AG09319 (cell line): ENCODE results near the gene PI16.

Source experiments
- DNase-seq: peaks from one replicate; pipeline ENCODE4 v3.0.0-alpha.2; 2010; ENCODE audit warnings: low read depth; ENCODE audit errors: extremely low read depth
- TF ChIP-seq, protein P1 (sequence below): IDR thresholded peaks from 2 replicates; pipeline ENCODE4 v1.5.1; 2011; ENCODE audit warnings: low read depth, mild to moderate bottlenecking, inconsistent platforms, low read length, moderate library complexity

PI16 gene

DNA sequence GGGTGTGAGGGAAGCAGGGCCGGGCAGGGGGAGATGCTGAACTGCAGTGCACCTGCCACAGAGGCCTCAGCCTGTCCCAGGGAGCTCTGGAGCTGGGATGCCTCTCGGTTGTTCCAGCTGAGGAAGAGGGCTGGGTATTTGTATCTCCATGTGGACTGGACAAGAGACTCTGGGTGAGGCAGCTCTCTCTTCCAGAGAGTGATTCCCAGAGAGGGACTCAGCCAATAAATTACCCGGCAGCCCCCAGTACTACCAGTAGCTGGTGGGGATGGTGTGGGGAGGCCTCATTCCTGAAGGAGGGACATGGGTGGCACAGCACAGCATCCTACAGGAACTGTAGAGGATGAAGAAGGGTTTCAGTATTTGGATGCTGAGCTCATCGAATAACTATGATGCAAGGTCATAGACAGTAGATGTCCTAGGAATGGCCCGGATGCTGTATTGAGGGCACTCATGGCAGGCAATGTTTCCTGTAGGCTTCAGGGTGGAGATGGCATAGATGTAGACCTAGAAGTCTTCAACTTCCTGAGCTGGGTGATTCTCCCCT lies 52.3 kb downstream of the PI16 start:
- TF ChIP-seq, protein P1, sequence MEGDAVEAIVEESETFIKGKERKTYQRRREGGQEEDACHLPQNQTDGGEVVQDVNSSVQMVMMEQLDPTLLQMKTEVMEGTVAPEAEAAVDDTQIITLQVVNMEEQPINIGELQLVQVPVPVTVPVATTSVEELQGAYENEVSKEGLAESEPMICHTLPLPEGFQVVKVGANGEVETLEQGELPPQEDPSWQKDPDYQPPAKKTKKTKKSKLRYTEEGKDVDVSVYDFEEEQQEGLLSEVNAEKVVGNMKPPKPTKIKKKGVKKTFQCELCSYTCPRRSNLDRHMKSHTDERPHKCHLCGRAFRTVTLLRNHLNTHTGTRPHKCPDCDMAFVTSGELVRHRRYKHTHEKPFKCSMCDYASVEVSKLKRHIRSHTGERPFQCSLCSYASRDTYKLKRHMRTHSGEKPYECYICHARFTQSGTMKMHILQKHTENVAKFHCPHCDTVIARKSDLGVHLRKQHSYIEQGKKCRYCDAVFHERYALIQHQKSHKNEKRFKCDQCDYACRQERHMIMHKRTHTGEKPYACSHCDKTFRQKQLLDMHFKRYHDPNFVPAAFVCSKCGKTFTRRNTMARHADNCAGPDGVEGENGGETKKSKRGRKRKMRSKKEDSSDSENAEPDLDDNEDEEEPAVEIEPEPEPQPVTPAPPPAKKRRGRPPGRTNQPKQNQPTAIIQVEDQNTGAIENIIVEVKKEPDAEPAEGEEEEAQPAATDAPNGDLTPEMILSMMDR, result no peak
- no peak for DNase-seq

DNA sequence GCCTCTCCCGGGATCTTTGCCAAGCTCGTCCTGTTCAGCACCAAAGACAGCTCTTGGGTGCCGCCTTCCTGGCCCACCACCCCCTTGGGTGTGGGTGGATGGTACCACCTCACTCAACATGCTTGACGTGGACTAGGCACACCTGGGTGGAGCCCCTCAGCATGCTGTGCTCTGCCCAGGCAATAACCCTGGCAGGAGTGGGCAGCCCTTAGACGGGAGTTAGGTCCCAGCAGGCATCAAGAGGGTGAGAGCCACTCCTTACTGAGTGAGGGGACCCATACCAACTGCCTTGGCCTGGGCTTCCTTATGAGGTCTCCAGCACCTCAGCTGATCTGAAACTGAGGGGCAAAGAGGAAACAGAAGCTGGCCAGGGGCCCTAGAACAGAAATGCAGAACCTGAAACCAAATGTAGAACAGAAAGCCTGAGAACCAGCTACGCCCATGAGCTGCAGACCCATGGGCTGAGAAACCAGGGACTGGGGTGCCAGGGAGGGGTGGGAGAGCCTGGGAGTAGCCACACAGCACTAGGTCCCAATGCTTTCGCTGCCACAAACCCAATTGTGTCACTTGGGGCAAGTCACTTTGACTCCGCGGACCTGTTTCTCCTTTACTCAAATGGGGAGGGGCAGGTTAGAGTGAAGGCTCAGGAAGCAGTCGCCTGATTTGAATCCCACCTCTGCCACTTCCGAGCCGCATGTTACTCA lies 53.0 kb downstream of the PI16 start:
- no peak for DNase-seq
- TF ChIP-seq, protein P1, result no peak

DNA sequence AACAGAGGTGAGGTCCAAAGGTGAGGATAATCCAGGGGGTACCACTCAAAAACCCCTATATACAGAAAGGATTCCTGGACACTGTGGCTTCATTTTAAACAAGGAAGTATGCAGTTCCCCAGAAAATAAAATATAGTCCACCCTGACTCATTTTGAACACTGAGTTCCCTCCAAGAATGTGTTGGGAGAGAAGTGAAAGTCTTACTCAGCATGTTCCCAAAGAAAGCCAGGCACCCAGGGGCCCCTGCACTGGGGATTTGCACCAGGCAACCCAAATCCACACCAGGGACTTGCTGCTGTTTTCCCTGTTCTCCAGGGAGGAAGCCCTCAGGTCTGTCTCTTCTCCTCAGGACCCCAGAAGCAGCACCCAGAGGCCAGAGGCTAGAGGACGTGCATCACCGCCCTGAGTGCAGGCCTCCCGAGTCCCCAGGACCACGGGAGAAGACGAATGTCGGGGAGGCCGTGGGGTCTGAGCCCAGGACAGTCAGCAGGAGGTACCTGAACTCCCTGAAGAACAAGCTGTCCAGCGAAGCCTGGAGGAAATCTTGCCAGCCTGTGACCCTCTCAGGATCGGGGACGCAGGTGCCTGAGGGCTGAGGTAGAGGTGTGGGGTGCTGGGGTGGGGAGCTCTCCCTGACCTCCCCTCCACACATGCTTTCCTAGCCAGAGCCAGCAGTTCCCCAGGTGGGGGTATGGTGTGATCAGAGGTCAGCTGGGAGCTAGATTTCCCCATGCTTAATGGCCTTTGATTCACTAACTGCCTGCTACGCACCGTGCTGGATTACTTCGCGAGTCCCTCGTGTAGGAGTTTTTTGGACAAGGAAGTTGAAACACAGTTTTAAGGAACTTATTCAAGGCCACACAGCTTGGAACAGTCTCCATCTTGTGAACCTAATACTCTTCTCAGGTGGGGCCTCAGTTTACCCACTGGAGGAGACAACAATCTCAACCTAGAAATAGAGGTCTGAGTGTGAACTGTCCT lies 54.2 kb downstream of the PI16 start:
- no peak for DNase-seq
- TF ChIP-seq, protein P1, result no peak

DNA sequence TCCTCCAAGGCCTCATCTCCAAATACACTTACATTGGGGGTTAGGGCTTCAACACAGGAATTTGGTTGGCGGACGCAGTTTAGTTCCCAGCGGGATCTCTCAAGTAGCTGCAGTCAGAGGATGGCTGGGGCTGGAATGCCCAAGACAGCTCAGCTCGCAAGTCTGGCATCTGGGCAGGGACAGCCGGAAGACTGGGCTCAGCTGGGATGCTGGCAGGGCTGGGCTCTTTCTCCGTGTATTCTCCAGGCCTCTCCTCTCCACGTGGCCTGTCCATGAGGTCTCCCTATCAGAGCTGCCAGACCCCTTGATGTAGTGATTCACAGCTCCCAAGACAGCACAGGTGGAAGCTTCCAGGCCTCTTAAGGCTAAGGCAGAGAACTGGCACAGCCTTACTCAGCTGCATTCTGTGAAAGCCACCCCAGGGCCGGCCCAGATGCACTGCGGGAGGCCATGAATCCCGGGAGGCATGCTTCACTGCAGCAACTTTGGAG lies 55.9 kb downstream of the PI16 start:
- TF ChIP-seq, protein P1, result no peak
- no peak for DNase-seq

DNA sequence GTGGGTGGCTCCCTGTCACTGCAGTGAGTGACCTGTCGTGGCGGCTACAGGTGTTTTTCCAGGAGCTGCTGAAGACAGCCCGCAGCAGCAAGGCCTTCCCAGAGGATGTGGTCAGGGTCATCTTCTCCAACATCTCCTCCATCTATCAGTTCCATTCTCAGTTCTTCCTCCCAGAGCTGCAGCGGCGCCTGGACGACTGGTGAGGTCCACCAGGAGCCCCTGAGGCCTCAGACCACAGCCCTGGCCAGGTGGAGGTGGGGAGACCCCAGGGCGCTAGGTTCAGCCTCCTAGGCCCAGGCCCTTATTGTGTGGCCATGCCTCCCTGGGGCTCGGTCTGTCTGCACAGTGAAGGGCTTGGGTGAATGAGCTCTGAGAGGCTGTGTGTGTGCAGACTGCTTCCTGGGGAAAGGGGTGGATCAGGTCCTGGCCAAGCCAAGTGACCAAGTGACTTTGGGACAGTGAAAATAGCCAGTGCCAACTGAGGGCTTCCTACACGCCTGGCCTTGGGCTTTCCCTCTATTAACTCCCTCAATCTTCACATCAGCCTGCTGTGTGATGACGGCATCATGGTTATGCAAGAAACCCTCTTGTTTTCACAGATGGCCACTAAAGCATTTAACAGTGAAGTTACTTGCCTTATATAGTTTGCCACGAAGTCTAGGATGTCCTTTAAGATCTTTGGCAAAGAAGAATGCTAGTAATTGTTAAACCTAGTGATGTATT lies 57.3 kb downstream of the PI16 start:
- TF ChIP-seq, protein P1, result no peak
- DNase-seq, result no peak

DNA sequence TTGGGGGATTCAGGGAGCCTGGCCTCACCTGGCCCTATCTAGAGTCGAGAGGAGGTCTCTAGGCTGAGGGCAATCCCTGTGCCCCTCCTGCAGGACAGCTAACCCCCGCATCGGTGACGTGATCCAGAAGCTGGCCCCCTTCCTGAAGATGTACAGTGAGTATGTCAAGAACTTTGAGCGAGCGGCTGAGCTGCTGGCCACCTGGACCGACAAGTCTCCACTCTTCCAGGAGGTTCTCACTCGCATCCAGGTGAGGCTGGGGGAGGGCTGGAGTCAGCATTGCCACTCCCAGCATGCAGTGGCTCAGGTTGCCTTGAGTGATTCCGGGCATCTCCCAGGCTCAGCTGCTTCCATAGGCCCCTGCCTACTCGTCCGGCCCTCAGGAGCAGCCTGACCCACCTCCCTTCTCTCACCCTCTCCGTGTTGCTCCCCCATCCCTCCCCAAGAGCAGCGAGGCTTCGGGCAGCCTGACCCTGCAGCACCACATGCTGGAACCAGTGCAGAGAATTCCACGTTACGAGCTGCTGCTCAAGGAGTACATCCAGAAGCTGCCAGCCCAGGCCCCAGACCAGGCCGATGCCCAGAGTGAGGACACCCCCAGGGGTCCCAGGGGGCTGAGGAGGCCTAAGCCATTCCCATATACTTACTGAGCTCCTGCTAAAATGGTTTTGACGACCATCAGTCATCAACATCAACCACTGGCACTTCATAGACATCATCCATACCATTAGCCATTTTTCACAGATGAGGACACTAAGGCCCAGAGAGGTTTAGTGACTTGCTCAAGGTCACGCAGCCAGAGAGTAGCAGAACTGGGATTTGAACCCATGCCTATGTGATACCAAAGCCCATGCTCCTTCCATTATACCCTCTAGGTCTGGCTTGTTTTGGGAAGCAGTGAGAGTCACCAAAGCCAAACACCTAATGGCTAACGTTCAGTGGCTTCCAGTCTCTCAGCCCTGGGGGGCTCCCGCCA lies 59.3 kb downstream of the PI16 start:
- TF ChIP-seq, protein P1, result no peak
- no peak for DNase-seq
